ENCODE results near the gene KRT9.
"Not testable (repeated sequence)": the region's sequence is repeated elsewhere in the genome, so short reads cannot be mapped to it uniquely, and the experiment has no call there.

KRT9 gene, protein sequence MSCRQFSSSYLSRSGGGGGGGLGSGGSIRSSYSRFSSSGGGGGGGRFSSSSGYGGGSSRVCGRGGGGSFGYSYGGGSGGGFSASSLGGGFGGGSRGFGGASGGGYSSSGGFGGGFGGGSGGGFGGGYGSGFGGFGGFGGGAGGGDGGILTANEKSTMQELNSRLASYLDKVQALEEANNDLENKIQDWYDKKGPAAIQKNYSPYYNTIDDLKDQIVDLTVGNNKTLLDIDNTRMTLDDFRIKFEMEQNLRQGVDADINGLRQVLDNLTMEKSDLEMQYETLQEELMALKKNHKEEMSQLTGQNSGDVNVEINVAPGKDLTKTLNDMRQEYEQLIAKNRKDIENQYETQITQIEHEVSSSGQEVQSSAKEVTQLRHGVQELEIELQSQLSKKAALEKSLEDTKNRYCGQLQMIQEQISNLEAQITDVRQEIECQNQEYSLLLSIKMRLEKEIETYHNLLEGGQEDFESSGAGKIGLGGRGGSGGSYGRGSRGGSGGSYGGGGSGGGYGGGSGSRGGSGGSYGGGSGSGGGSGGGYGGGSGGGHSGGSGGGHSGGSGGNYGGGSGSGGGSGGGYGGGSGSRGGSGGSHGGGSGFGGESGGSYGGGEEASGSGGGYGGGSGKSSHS

DNA sequence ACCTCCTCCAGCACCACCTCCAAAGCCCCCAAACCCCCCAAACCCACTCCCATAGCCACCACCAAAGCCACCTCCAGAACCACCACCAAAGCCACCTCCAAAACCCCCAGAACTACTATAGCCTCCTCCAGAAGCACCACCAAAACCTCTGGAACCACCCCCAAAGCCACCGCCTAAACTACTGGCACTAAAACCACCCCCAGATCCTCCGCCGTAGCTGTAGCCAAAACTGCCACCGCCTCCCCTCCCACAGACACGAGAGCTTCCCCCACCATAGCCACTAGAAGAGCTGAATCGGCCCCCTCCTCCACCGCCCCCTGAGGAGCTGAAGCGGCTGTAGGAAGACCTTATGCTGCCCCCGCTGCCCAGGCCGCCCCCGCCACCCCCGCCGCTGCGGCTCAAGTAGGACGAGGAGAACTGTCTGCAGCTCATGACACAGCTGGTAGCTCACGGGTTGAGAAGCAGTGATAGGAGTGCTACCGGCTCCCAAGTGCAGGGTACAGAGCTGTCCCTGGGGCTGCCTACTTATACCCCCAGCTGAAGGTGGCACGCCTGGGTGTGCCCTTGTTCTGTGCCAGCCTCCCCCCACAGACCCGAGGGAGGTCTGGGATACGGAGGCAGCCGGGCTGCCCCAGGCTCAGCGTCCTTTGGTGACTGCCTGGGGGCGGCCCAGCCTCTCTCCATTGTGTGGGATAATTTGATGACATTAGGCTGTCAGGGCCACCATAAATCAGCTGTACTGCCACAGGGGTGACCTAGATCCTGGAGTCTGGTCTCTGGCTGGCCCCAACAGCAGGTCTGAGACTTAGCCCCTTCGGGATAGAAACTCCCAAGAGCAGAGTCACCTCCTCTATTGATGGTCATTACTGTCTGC lies at the start of gene KRT9:
Gene KRT9, minus strand, starts transcription at position 499 of the 874 bp plus-strand sequence. Its CDS starts 67 bp downstream, at position 432.
- DNase-seq (ENCODE audit: low read depth in 2 of 2), result no peak

DNA sequence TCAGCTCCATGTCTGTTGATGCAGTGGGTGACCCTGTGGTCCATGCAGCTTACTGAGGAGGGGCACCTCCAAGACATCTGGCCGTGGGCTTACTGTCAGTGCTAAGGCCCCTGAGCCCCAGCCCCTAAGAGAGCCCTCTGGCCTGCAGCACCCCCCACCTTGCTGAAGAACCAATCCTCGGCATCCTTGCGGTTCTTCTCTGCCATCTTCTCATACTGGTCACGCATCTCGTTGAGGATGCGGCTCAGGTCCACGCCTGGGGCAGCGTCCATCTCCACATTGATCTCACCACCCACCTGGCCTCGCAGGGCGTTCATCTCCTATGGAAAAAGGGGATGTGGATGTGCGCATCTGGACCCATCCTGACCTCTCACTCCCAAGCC lies 49.6 kb upstream of the KRT9 start:
- not testable (repeated sequence) for DNase-seq (ENCODE audit: low read depth in 2 of 2)

DNA sequence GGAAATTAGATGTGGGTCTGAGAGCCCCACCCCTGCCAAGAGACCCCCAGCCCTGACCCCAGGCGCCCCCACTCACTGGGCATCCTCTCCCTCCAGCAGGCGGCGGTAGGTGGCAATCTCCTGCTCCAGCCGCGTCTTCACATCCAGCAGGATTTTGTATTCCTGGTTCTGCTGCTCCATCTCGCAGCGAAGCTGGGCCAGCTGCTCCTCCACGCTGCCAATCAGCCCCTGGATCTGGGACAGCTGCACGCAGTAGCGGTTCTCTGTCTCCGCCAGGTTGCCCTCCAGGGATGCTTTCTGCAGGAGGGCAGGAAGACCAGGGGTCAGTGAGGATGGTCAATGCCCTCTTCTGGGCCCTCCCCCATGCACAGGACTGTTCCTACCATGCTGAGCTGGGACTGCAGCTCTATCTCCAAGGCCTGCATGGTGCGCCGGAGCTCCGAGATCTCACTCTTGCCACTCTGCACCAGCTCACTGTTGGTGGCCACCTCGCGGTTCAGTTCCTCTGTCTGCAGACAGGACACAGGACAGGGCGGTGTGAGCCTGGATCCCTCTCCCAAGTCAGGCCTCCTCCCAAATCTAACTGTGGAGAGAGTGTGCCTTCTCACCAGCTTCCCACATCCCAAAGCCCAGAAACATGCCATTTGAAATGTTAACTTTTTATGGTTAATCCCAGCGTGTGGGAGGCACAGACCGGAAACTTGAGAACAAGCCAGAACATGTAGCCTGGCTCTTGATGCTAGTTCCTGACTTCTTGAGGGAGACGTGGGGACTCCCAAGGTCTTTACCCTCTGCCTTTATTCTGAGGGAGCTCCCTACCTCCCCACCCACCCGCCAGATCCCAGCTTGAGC lies 49.0 kb upstream of the KRT9 start:
- DNase-seq (ENCODE audit: low read depth in 2 of 2), result no peak

DNA sequence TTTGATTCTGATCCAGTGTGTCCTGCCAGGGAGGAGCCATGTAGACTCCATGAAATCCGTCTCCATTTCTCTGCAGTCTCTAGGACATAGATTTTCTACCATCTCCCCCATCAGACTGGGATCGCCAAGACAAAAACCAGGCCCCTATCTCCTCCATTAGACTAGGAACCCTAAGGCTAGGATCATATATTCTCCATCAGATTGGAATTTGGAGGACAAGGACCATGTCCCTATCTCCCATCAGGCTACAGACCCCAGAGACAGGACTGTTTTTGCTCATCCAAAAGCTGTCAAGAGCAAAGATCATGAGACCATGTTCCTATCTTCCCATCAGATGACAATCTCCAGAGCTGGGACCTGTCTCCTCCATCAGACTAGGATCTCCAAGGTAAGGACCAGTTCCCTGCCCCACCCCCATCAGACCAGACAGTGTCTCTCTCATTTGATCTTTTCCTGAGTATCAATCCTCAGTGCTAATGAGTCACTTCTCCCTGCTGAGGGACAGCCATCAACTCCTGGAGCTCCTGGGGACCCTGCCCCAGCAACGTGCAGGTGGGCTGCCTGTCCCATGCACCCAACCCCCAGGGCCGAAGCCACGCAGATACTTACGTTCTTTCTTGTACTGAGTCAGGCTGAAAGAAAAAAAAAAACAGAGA lies 48.2 kb upstream of the KRT9 start:
- DNase-seq (ENCODE audit: low read depth in 2 of 2), result not testable (repeated sequence)

DNA sequence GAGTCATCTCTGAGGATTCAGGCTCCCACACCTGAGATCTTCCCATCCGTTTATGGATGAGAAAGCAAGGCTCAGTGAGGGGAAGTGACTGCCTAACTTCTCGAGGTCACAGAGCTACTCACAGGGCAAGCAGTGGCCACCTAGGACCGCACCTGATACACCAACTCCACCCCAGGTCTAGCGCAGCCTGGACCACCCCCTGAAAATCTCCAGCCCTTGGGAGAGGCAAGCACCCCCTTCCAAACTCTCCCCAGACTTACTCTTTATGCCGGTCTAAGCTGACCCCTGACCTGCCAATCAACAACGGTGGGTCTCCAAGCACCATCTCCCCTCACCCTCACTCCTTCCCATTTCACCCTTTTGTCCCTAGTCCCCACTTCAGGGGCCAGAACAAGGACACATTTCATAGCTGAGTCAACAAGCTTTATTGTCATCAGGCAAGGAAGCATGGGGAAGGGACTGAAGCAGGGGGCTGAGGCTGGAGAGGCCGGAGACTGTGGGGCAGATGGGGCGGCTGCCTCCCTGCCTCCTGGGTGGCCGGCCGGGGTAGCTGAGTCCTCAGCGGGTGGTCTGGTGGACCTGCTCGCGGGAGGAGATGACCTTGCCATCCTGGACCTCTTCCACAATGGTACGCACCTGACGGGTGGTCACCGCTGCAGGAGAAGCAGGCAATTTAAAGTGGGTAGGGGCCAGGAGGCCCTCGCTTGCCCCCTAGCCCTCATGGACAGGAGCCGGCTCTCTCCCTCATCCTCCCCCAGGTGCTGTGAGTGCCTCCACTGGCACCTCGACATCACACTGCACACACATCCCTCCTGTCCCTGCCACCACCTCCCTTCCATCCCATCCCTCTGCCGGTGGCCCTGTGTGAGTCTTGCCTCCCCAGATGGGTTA lies 47.4 kb upstream of the KRT9 start:
- no peak for DNase-seq (ENCODE audit: low read depth in 2 of 2)

DNA sequence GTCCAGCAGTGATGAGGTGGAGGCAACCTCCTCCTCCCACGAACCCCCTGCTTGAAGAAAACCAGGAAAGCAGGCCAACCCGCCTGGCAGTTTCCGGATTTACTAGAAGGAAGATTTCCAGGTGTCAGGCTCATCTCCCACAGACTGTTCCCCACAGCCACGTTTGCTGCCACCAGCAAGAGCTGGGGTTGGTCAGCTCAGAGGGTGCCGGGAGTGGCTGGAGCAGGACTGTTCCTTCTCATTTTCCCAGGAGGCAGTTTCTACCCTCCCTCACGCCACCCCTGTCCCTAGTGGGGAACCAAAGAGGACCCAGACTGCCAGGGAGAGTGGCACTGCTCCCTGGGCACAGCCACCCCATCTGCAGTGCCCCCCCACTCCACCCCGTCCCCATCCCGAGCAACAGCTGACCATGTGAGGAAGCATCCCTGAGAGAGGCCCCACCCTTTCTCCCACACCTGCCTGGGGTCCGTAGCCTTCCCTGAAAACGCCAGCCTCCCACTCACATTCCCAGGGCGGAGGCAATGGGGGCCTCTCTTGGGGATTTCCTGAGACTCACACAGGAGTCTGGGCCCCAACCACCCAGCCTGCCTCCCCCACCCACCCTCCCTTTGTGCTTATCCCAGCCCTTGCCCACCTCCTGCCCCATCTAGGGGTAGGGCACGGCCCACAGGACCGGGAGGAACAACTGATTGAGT lies 46.6 kb upstream of the KRT9 start:
- no peak for DNase-seq (ENCODE audit: low read depth in 2 of 2)

DNA sequence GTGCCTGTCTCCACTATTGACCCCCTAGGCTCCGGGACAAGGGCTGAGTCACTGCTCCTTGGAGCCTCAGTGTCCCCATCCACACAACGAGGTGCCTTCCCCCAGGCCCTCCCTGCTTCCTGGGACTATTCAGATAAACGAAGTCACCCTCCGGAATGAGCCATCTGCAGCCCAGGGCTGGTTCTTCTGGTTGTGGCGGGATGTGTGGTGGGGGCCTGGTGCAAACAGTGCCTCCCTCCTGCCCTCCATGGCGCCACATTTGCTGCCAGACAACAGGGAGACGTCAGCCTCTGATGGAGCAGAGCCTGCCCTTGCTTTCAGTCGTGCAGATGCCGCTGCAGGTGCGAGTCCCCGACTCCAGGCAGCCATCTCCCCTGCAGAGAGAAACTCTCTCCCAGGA lies 45.8 kb upstream of the KRT9 start:
- no peak for DNase-seq (ENCODE audit: low read depth in 2 of 2)

DNA sequence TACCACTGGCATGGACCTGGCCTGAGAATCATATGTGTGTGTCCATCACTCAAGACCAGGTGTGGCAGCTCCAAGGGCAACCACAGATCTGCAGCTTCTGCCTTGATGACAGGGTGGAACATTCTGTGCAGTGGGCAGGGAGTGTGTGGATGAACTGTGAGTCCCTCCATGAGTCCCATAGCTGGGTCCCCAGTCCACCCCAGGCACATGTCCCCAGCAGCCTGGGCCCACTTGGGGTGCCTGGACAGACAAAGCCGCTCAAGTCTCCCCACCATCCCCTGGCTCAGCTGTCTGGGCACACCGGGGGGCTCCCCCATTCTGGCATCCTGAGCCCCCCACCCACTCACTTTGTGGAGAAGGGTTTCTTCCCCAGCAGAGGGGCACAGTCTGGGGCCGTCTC lies 45.3 kb upstream of the KRT9 start:
- DNase-seq (ENCODE audit: low read depth in 2 of 2), result no peak

DNA sequence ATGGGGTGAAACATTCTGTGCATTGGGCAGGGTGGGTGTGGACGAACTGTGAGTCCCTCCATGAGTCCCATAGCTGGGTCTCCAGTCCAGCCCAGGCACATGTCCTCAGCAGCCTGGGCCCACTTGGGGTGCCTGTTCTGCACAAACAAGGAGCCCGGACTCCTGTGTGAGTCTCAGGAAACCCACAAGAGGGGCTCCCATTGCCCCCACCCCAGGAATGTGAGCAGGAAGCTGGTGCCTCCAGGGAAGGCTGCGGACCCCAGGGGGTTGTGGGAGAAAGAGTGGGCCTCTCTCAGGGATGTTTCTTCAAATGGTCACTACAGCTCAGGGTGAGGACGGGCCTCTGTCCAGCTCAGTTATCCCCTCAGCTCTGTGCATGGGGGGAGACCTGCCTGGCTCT lies 44.6 kb upstream of the KRT9 start:
- not testable (repeated sequence) for DNase-seq (ENCODE audit: low read depth in 2 of 2)

DNA sequence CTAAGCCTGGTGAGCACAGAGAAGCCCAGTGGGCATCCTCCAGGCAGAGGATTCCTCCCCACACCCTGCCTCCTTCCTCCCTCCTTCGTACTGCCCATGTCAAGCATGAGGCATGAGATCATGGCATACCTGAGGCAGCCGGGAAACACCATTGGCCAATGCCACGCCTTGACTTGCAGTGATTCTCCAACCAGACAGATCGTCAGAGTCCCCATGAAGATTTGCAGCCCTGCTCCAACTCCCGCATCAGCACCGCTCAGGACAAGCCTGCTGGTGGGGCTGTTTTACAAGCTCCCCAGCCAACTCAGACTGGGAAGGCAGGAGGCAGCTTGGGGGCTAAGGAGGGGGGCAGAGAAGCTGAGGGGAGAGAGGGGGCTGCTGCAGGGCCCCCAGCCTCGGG lies 43.6 kb upstream of the KRT9 start:
- no peak for DNase-seq (ENCODE audit: low read depth in 2 of 2)

DNA sequence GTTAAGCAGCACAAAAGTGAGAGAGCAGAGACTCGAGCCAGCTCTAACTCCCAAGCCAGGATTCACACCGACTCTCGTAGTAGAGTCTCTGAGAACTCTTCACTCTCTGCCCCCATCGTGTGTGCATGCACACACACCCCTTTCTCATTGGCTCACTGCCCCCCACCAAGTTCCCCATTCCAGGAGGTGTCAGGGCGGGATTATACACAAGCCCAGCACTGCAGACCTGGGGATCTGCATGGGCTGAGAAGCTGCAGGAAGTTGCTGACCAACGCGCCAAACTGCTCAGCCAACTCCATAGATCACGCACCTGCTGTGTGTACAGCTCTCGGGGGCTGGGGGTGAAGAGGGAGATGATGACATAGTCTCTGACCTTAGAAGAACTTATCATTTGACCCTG lies 42.9 kb upstream of the KRT9 start:
- not testable (repeated sequence) for DNase-seq (ENCODE audit: low read depth in 2 of 2)

DNA sequence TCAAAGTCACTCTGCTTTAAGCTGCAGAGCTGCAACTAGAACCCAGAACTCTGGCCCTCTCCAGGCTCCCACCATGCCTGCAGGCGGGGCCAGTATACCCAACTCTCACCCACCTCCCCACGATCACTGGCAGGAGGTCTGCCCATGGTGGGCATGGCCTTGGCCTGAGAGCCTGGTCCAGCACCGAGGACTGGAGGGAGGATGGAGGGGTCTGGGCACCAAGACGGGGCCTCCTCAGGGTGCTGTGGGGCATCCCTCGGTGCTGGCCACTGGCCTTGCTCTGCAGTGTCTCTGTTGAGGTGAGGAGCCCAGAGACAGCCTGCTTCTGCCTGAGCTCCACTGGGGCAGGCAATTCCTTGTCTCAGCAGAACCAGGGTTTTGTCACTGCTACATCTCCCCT lies 42.2 kb upstream of the KRT9 start:
- no peak for DNase-seq (ENCODE audit: low read depth in 2 of 2)

DNA sequence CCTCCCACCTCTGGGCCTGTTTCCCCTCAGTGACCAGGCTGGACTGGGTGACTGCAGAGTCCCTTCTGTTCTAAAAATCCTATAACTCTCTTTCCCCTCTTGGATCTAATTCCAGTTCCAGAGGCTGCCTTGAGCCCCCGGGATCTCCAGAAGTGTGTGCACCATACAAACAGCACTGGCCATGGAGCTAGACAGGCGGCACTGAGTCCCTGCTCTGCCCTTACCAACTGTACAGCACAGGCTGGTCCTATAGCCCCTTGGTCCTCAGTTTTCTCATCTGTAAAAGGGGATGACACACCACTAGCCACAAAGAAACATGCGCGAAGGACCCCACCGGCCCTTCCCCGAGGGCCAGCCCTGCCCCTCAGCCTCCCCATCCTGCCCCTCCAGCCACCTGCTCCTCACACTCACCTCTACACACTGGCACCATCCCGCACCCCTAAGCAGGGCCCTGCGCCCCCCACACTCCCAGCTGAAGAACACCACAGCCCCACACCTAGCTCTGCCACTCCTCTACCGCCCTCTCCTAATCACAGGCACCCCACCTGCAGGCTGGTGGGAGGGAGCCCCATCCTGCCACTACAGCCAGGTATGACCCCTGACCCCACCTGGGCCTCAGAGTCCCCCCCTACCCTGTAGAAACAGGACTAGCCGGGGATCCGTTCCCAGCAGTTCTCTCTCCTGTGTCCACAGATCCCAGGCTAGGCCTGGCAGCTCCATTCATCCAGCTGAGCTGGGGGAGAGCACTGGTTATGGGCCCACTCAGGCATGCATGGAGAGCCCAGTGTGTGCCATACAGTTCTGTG lies 41.6 kb upstream of the KRT9 start:
- no peak for DNase-seq (ENCODE audit: low read depth in 2 of 2)

DNA sequence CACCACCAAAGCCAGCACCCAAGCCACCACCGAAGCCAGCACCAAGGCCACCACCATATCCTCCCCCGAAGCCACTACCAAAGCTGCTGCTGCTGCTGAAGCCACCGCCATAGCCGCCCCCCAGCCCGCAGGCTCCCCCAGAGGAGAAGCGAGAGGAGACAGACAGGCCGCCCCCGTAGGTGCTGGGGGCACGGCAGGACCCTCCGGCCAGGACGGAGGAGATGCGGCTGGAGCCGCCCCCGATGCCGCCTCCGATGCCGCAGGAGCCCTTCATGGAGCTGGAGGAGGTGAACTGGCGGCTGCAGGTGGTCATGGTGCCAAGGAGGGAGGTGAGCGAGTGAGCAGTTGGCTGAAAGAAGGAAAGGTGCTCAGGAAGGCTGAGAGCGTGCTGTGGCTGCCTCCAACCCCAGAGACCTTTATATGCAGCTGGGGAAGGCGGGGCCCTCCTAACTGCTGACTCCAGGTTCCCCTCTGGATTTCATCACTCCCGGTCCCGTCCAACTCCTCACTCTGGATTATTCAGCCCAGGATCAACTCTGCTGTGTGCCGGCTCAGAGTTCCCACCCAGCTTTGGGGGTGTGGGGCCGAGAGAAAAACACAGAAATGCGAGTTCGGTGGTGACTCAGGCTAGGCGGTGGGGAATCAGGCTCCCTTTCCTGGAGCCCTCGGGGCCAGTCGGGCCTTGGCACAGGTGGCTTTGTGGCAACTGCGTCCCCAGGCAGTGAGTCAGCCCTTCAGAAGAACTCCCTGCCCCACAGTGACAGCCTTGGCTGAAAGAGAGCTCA lies 40.7 kb upstream of the KRT9 start, which contains the start of gene KRT16:
Gene KRT16, minus strand, starts transcription at position 392 of the 785 bp plus-strand sequence. Its CDS starts 79 bp downstream, at position 313.
- not testable (repeated sequence) for DNase-seq (ENCODE audit: low read depth in 2 of 2)

DNA sequence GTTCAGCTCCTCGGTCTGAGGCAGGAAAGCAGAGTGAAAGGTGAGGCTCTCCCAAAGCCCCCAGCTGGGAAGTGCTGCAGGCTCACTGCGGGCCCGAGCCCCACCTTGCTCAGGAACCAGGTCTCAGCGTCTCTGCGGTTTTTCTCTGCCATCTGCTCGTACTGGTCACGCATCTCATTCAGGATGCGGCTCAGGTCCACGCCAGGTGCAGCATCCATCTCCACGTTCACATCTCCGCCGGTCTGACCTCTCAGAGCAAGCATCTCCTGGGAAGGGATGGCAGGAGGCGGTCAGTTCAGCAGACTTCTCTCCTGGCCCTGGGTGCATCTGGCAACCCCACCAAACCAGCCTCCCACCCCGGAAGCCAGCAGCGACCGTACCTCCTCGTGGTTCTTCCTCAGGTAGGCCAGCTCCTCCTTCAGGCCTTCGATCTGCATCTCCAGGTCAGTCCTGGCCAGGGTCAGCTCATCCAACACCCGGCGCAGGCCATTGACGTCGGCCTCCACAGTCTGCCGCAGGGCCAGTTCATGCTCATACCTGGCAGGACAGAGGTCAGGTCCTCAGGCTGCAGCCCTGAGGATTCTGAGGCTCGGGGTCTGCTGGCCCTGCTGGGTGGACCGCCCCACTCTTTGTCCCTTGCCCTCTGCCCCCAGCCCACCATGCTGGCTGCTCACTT lies 39.2 kb upstream of the KRT9 start:
- DNase-seq (ENCODE audit: low read depth in 2 of 2), result no peak

DNA sequence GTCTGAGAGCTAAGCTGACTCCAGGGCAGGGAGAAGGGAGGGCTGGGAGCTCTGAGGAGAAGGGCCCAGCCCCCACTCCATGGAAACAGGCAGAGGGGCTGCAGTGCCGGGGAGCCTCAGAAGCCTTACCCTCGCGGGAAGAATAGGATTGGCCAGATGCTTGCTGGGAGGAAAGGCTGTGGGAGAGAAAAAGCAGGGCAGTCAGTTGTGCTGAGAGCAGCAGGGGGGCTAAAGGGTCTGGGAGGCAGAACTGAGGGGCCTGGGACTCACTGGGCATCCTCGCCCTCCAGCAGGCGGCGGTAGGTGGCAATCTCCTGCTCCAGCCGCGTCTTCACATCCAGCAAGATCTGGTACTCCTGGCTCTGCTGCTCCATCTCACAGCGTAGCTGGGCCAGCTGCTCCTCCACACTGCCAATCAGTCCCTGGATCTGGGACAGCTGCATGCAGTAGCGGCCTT lies 38.2 kb upstream of the KRT9 start:
- DNase-seq (ENCODE audit: low read depth in 2 of 2), result not testable (repeated sequence)

DNA sequence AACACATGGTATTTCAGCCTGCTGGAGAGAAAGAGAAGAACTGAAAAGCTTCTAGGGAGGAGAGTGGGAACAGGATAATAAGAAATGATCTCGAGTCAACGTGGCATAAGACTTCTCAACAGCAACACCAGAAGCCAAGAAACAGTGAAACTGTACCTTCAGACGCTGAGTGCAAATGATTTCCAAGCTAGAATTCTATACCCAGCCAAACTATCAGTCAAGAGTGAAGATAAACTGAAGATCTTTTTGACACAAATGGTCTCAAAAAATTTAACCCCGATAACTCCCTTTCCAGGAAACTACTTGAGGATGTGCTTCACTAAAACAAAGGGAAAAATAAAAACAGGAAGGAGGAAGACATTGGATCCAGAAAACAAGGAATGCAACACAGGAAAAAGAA lies 35.1 kb upstream of the KRT9 start:
- not testable (repeated sequence) for DNase-seq (ENCODE audit: low read depth in 2 of 2)

All from stimulated activated CD8-positive, alpha-beta memory T cell treated with anti-CD3 and anti-CD28 coated beads, Interleukin-15, amount 100 ng/mL, for 4 hours (primary cell).